ENCODE data around the gene RXRA.
A peak's percentile ranks its signal among the peaks of the same experiment; 100 is the strongest.

RXRA gene

GRCh38 chr9:134381272-134381661 is 55.0 kb downstream of the RXRA start:
- no peaks in the 10 kb centered on the region for H3K27me3 ChIP-seq (ENCODE audit: control insufficient read depth, insufficient read depth, low read length)
- H3K4me1 ChIP-seq (ENCODE audit: control insufficient read depth, insufficient read depth, low read length): peaks cover 20% of the 10 kb centered on the region
- H3K9me3 ChIP-seq (ENCODE audit: control insufficient read depth, insufficient read depth, low read depth, low read length): no peaks in the 10 kb centered on the region
- H3K9ac ChIP-seq (ENCODE audit: low read length): no peak overlapping the region
- no peak overlapping the region; the same call in 1 of the 2 replicates for H3K27ac ChIP-seq (ENCODE audit: low read depth, low read length)
- H3K36me3 ChIP-seq (ENCODE audit: control insufficient read depth, insufficient read depth, low read length): no peaks in the 10 kb centered on the region
- no peak overlapping the region for H3K4me3 ChIP-seq (ENCODE audit: low read depth, low read length)

- no peaks in the 10 kb centered on the region for H3K27me3 ChIP-seq (ENCODE audit: control insufficient read depth, insufficient read depth, low read length)
- H3K4me3 ChIP-seq (ENCODE audit: low read depth, low read length): no peak overlapping the region
- H3K36me3 ChIP-seq (ENCODE audit: control insufficient read depth, insufficient read depth, low read length): no peaks in the 10 kb centered on the region
- no peak overlapping the region for H3K27ac ChIP-seq (ENCODE audit: low read depth, low read length)
- H3K9me3 ChIP-seq (ENCODE audit: control insufficient read depth, insufficient read depth, low read depth, low read length): no peaks in the 10 kb centered on the region
- no peak overlapping the region for H3K9ac ChIP-seq (ENCODE audit: low read length)
- peaks cover 20% of the 10 kb centered on the region for H3K4me1 ChIP-seq (ENCODE audit: control insufficient read depth, insufficient read depth, low read length)
Observed at GRCh38 chr9:134381671-134382516, 55.6 kb downstream of the RXRA start.

- H3K4me1 ChIP-seq (ENCODE audit: control insufficient read depth, insufficient read depth, low read length): peaks cover 20% of the 10 kb centered on the region
- H3K36me3 ChIP-seq (ENCODE audit: control insufficient read depth, insufficient read depth, low read length): no peaks in the 10 kb centered on the region
- no peak overlapping the region for H3K4me3 ChIP-seq (ENCODE audit: low read depth, low read length)
- no peak overlapping the region for H3K27ac ChIP-seq (ENCODE audit: low read depth, low read length)
- no peak overlapping the region for H3K9ac ChIP-seq (ENCODE audit: low read length)
- H3K9me3 ChIP-seq (ENCODE audit: control insufficient read depth, insufficient read depth, low read depth, low read length): no peaks in the 10 kb centered on the region
- no peaks in the 10 kb centered on the region for H3K27me3 ChIP-seq (ENCODE audit: control insufficient read depth, insufficient read depth, low read length)
Observed at GRCh38 chr9:134382733-134383132, 56.5 kb downstream of the RXRA start.

GRCh38 chr9:134383148-134383547 is 56.9 kb downstream of the RXRA start:
- Histone ChIP-seq H3K4me1 (ENCODE audit: control insufficient read depth, insufficient read depth, low read length) (peaks cover 19% of the 10 kb centered on the region), H3K27ac (ENCODE audit: low read depth, low read length) (no peak overlapping the region), H3K9me3 (ENCODE audit: control insufficient read depth, insufficient read depth, low read depth, low read length) (no peaks in the 10 kb centered on the region), H3K27me3 (ENCODE audit: control insufficient read depth, insufficient read depth, low read length) (no peaks in the 10 kb centered on the region), H3K9ac (ENCODE audit: low read length) (no peak overlapping the region), H3K36me3 (ENCODE audit: control insufficient read depth, insufficient read depth, low read length) (no peaks in the 10 kb centered on the region), H3K4me3 (ENCODE audit: low read depth, low read length) (no peak overlapping the region)

GRCh38 chr9:134384811-134385479 is 58.7 kb downstream of the RXRA start:
- Histone ChIP-seq H3K36me3 (ENCODE audit: control insufficient read depth, insufficient read depth, low read length) (no peaks in the 10 kb centered on the region), H3K9ac (ENCODE audit: low read length) (no peak overlapping the region), H3K4me3 (ENCODE audit: low read depth, low read length) (no peak overlapping the region), H3K9me3 (ENCODE audit: control insufficient read depth, insufficient read depth, low read depth, low read length) (no peaks in the 10 kb centered on the region), H3K27ac (ENCODE audit: low read depth, low read length) (peak overlapping the region; percentile 55; the same call in 1 of the 2 replicates), H3K27me3 (ENCODE audit: control insufficient read depth, insufficient read depth, low read length) (no peaks in the 10 kb centered on the region), H3K4me1 (ENCODE audit: control insufficient read depth, insufficient read depth, low read length) (peaks cover under 1% of the 10 kb centered on the region; the same call in 1 of the 2 replicates)

- Histone ChIP-seq H3K27me3 (ENCODE audit: control insufficient read depth, insufficient read depth, low read length) (no peaks in the 10 kb centered on the region), H3K9ac (ENCODE audit: low read length) (no peak overlapping the region), H3K9me3 (ENCODE audit: control insufficient read depth, insufficient read depth, low read depth, low read length) (no peaks in the 10 kb centered on the region), H3K4me1 (ENCODE audit: control insufficient read depth, insufficient read depth, low read length) (no peaks in the 10 kb centered on the region; the same call in 1 of the 2 replicates), H3K36me3 (ENCODE audit: control insufficient read depth, insufficient read depth, low read length) (no peaks in the 10 kb centered on the region), H3K27ac (ENCODE audit: low read depth, low read length) (peak overlapping the region; percentile 55; the same call in 1 of the 2 replicates), H3K4me3 (ENCODE audit: low read depth, low read length) (no peak overlapping the region)
Observed at GRCh38 chr9:134385915-134386314, 59.7 kb downstream of the RXRA start.

GRCh38 chr9:134386951-134387831 is 60.9 kb downstream of the RXRA start:
- Histone ChIP-seq H3K4me1 (ENCODE audit: control insufficient read depth, insufficient read depth, low read length) (no peaks in the 10 kb centered on the region), H3K4me3 (ENCODE audit: low read depth, low read length) (no peak overlapping the region), H3K9ac (ENCODE audit: low read length) (no peak overlapping the region), H3K36me3 (ENCODE audit: control insufficient read depth, insufficient read depth, low read length) (no peaks in the 10 kb centered on the region), H3K27ac (ENCODE audit: low read depth, low read length) (no peak overlapping the region), H3K9me3 (ENCODE audit: control insufficient read depth, insufficient read depth, low read depth, low read length) (no peaks in the 10 kb centered on the region), H3K27me3 (ENCODE audit: control insufficient read depth, insufficient read depth, low read length) (no peaks in the 10 kb centered on the region)

- Histone ChIP-seq H3K4me1 (ENCODE audit: control insufficient read depth, insufficient read depth, low read length) (no peaks in the 10 kb centered on the region), H3K27ac (ENCODE audit: low read depth, low read length) (no peak overlapping the region), H3K9ac (ENCODE audit: low read length) (no peak overlapping the region), H3K36me3 (ENCODE audit: control insufficient read depth, insufficient read depth, low read length) (no peaks in the 10 kb centered on the region), H3K4me3 (ENCODE audit: low read depth, low read length) (no peak overlapping the region), H3K9me3 (ENCODE audit: control insufficient read depth, insufficient read depth, low read depth, low read length) (no peaks in the 10 kb centered on the region), H3K27me3 (ENCODE audit: control insufficient read depth, insufficient read depth, low read length) (no peaks in the 10 kb centered on the region)
Observed at GRCh38 chr9:134388289-134388808, 62.1 kb downstream of the RXRA start.

GRCh38 chr9:134388976-134389375 is 62.7 kb downstream of the RXRA start:
- H3K9me3 ChIP-seq (ENCODE audit: control insufficient read depth, insufficient read depth, low read depth, low read length): no peaks in the 10 kb centered on the region
- H3K9ac ChIP-seq (ENCODE audit: low read length): no peak overlapping the region
- H3K4me1 ChIP-seq (ENCODE audit: control insufficient read depth, insufficient read depth, low read length): no peaks in the 10 kb centered on the region
- no peak overlapping the region for H3K4me3 ChIP-seq (ENCODE audit: low read depth, low read length)
- no peaks in the 10 kb centered on the region for H3K27me3 ChIP-seq (ENCODE audit: control insufficient read depth, insufficient read depth, low read length)
- no peaks in the 10 kb centered on the region for H3K36me3 ChIP-seq (ENCODE audit: control insufficient read depth, insufficient read depth, low read length)
- H3K27ac ChIP-seq (ENCODE audit: low read depth, low read length): no peak overlapping the region

GRCh38 chr9:134389642-134390041 is 63.4 kb downstream of the RXRA start:
- H3K27ac ChIP-seq (ENCODE audit: low read depth, low read length): no peak overlapping the region
- H3K36me3 ChIP-seq (ENCODE audit: control insufficient read depth, insufficient read depth, low read length): no peaks in the 10 kb centered on the region
- no peaks in the 10 kb centered on the region for H3K4me1 ChIP-seq (ENCODE audit: control insufficient read depth, insufficient read depth, low read length)
- H3K4me3 ChIP-seq (ENCODE audit: low read depth, low read length): no peak overlapping the region
- no peaks in the 10 kb centered on the region for H3K9me3 ChIP-seq (ENCODE audit: control insufficient read depth, insufficient read depth, low read depth, low read length)
- H3K9ac ChIP-seq (ENCODE audit: low read length): no peak overlapping the region
- no peaks in the 10 kb centered on the region for H3K27me3 ChIP-seq (ENCODE audit: control insufficient read depth, insufficient read depth, low read length)
